ENCODE data around the gene PRLR.

Gene PRLR

GRCh38 chr5:35218981-35219380 is 11.3 kb downstream of the PRLR start:
- TF ChIP-seq TCF12 (IDR thresholded peaks at IDR 0.05; ENCODE audit: low read depth), result no peak
- TF ChIP-seq MAX (IDR thresholded peaks at IDR 0.05), result no peak
- TF ChIP-seq REST (IDR thresholded peaks at IDR 0.05; ENCODE audit: low read depth), result no peak
- TF ChIP-seq NFIC (IDR thresholded peaks at IDR 0.05), result no peak
- no peak for TF ChIP-seq YY1 (IDR thresholded peaks at IDR 0.05; ENCODE audit: low read depth)
- no peak for TF ChIP-seq USF1 (IDR thresholded peaks at IDR 0.05)
- no peak for TF ChIP-seq EGR1 (IDR thresholded peaks at IDR 0.05)

- TF ChIP-seq ZBTB7A (IDR thresholded peaks at IDR 0.05; ENCODE audit: low read depth), result no peak
- TF ChIP-seq NFIC (IDR thresholded peaks at IDR 0.05), result no peak
- no peak for TF ChIP-seq YY1 (IDR thresholded peaks at IDR 0.05; ENCODE audit: low read depth)
- TF ChIP-seq USF1 (IDR thresholded peaks at IDR 0.05), result no peak
- no peak for TF ChIP-seq REST (IDR thresholded peaks at IDR 0.05; ENCODE audit: low read depth)
- no peak for TF ChIP-seq FOXM1 (IDR thresholded peaks at IDR 0.05; ENCODE audit: borderline replicate concordance, low read depth)
- no peak for TF ChIP-seq TEAD4 (IDR thresholded peaks at IDR 0.05)
- no peak for TF ChIP-seq MAX (IDR thresholded peaks at IDR 0.05)
- no peak for TF ChIP-seq TAF1 (IDR thresholded peaks at IDR 0.05; ENCODE audit: low read depth)
- no peak for TF ChIP-seq RAD21 (IDR thresholded peaks at IDR 0.05; ENCODE audit: low read depth)
Measured at GRCh38 chr5:35214051-35214450, 16.2 kb downstream of the PRLR start.

- no peak for TF ChIP-seq YY1 (IDR thresholded peaks at IDR 0.05; ENCODE audit: low read depth)
- TF ChIP-seq FOXM1 (IDR thresholded peaks at IDR 0.05; ENCODE audit: borderline replicate concordance, low read depth), result no peak
- TF ChIP-seq TAF1 (IDR thresholded peaks at IDR 0.05; ENCODE audit: low read depth), result no peak
Measured at GRCh38 chr5:35213608-35214007, 16.7 kb downstream of the PRLR start.

- TF ChIP-seq EGR1 (IDR thresholded peaks at IDR 0.05) (no peak), ZBTB7A (IDR thresholded peaks at IDR 0.05; ENCODE audit: low read depth) (no peak), REST (IDR thresholded peaks at IDR 0.05; ENCODE audit: low read depth) (no peak), MAX (IDR thresholded peaks at IDR 0.05) (no peak), CREB1 (IDR thresholded peaks at IDR 0.05; ENCODE audit: low read depth) (no peak)
Measured at GRCh38 chr5:35212122-35212982, 17.9 kb downstream of the PRLR start.

GRCh38 chr5:35209862-35210261 is 20.4 kb downstream of the PRLR start:
- TF ChIP-seq MAX (IDR thresholded peaks at IDR 0.05) (no peak), CREB1 (IDR thresholded peaks at IDR 0.05; ENCODE audit: low read depth) (no peak)

Measured in Ishikawa (cell line).